Measurements from ENCODE around the gene DPPA5. TPM values are rescaled to one million over a fixed set of nuclear protein-coding genes. Genes with fewer than 3 reads are reported as not detected.

Gene DPPA5
- total and polyA plus RNA-seq, 9 donors: 0.68 TPM; not detected in 8

DNA sequence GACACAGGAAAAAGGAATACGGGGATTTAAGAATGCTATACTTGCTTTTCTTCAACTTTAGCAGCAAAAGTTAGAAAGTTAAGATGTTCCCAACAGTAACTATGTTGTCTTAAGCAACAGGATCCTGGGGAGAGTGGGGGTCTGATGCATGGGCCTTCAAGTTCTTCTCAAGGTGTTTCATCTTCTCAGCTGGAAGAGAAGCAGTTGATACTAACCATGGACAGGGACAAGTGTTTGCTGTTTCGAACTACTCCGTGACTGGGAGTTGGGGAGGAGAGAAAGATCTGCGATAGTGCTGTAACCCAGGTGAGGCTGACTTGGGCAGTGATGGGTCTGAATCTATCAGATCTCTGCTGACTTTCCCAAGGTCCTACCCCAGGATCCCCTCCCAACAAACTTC is 14.6 kb upstream of the DPPA5 start:
- no peak overlapping the region for H3K4me3 ChIP-seq
- no peaks in the 10 kb centered on the region for H3K4me1 ChIP-seq (ENCODE audit: insufficient read depth)
- no peak for DNase-seq
- intact Hi-C loops (cut with DNase I): no loop called here
- H3K27ac ChIP-seq: no peak overlapping the region
- WGBS, 3 donors: 84 to 89% (median 84%) methylated on average over 4 of the region's 4 CpGs
- TF ChIP-seq EP300 (IDR thresholded peaks at IDR 0.05) (no peak), POLR2A (IDR thresholded peaks at IDR 0.05) (no peak)
- TF ChIP-seq, protein P1, sequence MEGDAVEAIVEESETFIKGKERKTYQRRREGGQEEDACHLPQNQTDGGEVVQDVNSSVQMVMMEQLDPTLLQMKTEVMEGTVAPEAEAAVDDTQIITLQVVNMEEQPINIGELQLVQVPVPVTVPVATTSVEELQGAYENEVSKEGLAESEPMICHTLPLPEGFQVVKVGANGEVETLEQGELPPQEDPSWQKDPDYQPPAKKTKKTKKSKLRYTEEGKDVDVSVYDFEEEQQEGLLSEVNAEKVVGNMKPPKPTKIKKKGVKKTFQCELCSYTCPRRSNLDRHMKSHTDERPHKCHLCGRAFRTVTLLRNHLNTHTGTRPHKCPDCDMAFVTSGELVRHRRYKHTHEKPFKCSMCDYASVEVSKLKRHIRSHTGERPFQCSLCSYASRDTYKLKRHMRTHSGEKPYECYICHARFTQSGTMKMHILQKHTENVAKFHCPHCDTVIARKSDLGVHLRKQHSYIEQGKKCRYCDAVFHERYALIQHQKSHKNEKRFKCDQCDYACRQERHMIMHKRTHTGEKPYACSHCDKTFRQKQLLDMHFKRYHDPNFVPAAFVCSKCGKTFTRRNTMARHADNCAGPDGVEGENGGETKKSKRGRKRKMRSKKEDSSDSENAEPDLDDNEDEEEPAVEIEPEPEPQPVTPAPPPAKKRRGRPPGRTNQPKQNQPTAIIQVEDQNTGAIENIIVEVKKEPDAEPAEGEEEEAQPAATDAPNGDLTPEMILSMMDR (IDR thresholded peaks at IDR 0.05): no peak
- H3K27me3 ChIP-seq: no peaks in the 10 kb centered on the region
- no peaks in the 10 kb centered on the region for H3K36me3 ChIP-seq
- H3K9me3 ChIP-seq: peaks cover 0 to 3% of the 10 kb centered on the region in 2 donors

GRCh38 chr6:73367761-73368355 is 13.8 kb upstream of the DPPA5 start:
- peaks cover 0 to 3% of the 10 kb centered on the region in 2 donors for H3K9me3 ChIP-seq
- 68 to 77% (median 70%) methylated on average over 16 of the region's 16 CpGs for WGBS, 3 donors
- H3K4me3 ChIP-seq: no peak overlapping the region
- intact Hi-C loops (cut with DNase I): no loop called here
- TF ChIP-seq EP300 (IDR thresholded peaks at IDR 0.05): no peak
- TF ChIP-seq, protein P1 (IDR thresholded peaks at IDR 0.05): no peak
- TF ChIP-seq POLR2A (IDR thresholded peaks at IDR 0.05): no peak
- no peak for DNase-seq
- H3K27ac ChIP-seq: no peak overlapping the region
- no peaks in the 10 kb centered on the region for H3K4me1 ChIP-seq (ENCODE audit: insufficient read depth)
- no peaks in the 10 kb centered on the region for H3K36me3 ChIP-seq
- H3K27me3 ChIP-seq: no peaks in the 10 kb centered on the region

DNA sequence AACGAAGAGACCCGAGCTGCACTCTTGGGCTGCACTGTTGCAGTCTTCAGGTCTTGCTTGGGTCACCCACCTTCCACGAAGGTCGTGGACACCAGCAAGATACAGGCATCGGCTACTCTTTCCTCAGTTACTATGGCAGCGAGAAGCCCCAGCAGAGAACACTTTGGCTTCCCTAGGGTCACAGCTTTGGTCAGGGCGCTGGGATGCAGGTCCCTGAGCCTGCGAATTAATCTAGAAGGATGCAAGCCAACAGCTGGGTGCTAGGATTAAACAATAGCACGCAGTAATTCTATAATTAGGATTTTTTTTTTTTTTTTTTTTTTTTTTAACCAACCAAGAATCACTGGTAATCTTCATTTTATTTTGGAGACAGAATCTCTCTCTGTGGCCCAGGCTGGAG is 10.5 kb upstream of the DPPA5 start:
- Histone ChIP-seq H3K36me3 (no peaks in the 10 kb centered on the region), H3K4me1 (ENCODE audit: insufficient read depth) (no peaks in the 10 kb centered on the region), H3K4me3 (no peak overlapping the region), H3K27ac (no peak overlapping the region), H3K9me3 (no peaks in the 10 kb centered on the region), H3K27me3 (no peaks in the 10 kb centered on the region)
- 86 to 88% (median 86%) methylated on average over 9 of the region's 9 CpGs for WGBS, 3 donors
- TF ChIP-seq EP300 (IDR thresholded peaks at IDR 0.05) (no peak), POLR2A (IDR thresholded peaks at IDR 0.05) (no peak)
- TF ChIP-seq, protein P1 (IDR thresholded peaks at IDR 0.05): no peak
- no peak for DNase-seq
- intact Hi-C loops (cut with DNase I): no loop called here

- H3K27me3 ChIP-seq: no peaks in the 10 kb centered on the region
- no peak overlapping the region for H3K27ac ChIP-seq
- H3K4me1 ChIP-seq (ENCODE audit: insufficient read depth): no peaks in the 10 kb centered on the region
- intact Hi-C loops (cut with DNase I): no loop called here
- DNase-seq: no peak
- 85 to 89% (median 87%) methylated on average over 14 of the region's 14 CpGs for WGBS, 3 donors
- H3K4me3 ChIP-seq: no peak overlapping the region
- TF ChIP-seq POLR2A (IDR thresholded peaks at IDR 0.05): no peak
- TF ChIP-seq, protein P1 (IDR thresholded peaks at IDR 0.05): no peak
- no peaks in the 10 kb centered on the region for H3K36me3 ChIP-seq
- no peaks in the 10 kb centered on the region for H3K9me3 ChIP-seq
Observed at GRCh38 chr6:73364121-73364520, 10.0 kb upstream of the DPPA5 start.
